Retinal pigment epithelial cell (primary cell): ENCODE measurements around the gene TRAM1L1.

Experiments
- DNase-seq: peaks from one replicate; pipeline ENCODE4 v3.0.0-alpha.2; 2010; ENCODE audit warnings: low read depth
- H3K4me3 ChIP-seq: 2 replicates; pipeline ENCODE4 v1.5.1; 2011; ENCODE audit warnings: mild to moderate bottlenecking, low read length, control low read depth, moderate library complexity
- CTCF ChIP-seq: conservative IDR thresholded peaks from 2 replicates; pipeline ENCODE4 v1.5.1; 2011; ENCODE audit warnings: low read depth, low read length, control low read depth, inconsistent platforms

The TRAM1L1 gene

GRCh38 chr4:117084866-117085701 lies at the start of gene TRAM1L1:
Gene TRAM1L1 (minus strand): TSS chr4:117085576. CDS start chr4:117085393, 183 bp downstream.
- peak; percentile 19 for TF ChIP-seq CTCF
- peak; percentile 25 for DNase-seq
- peak within 1 kb of the TSS; percentile 74 for H3K4me3 ChIP-seq

GRCh38 chr4:117134386-117134785 lies 49.0 kb upstream of the TRAM1L1 start:
- no peak overlapping the region for H3K4me3 ChIP-seq
- peak; percentile 91 for DNase-seq
- peak; percentile 72 for TF ChIP-seq CTCF

- no peak for TF ChIP-seq CTCF
- no peak overlapping the region for H3K4me3 ChIP-seq
- DNase-seq = no peak
These were observed 11.5 kb upstream of the TRAM1L1 start for GRCh38 chr4:117096886-117097285.

GRCh38 chr4:117096462-117096861 lies 11.1 kb upstream of the TRAM1L1 start:
- no peak for TF ChIP-seq CTCF
- no peak for DNase-seq
- no peak overlapping the region for H3K4me3 ChIP-seq

GRCh38 chr4:117093571-117093970 lies 8.2 kb upstream of the TRAM1L1 start:
- H3K4me3 ChIP-seq = no peak overlapping the region
- DNase-seq = no peak
- TF ChIP-seq CTCF = no peak

- DNase-seq = no peak
- no peak for TF ChIP-seq CTCF
- H3K4me3 ChIP-seq = no peak overlapping the region
These were observed 7.6 kb downstream of the TRAM1L1 start for GRCh38 chr4:117077760-117078159.

- no peak for DNase-seq
- no peak overlapping the region for H3K4me3 ChIP-seq
These were observed 17.3 kb downstream of the TRAM1L1 start for GRCh38 chr4:117068120-117068519.

More at GRCh38 chr4:117068120-117068519, 17.3 kb downstream of the TRAM1L1 start:
- no peak for TF ChIP-seq CTCF
